K562 (cell line): ENCODE measurements around the gene LRRC59. TPM values are rescaled to one million over a fixed set of nuclear protein-coding genes. Genes with fewer than 3 reads are reported as not detected.

ENCODE experiments used
- ATAC-seq: fragments of 200-7000 bp; cut with Tn5 transposase; 3 replicates; pipeline ENCODE4 v1.9.1; 2020; ENCODE audit warnings: moderate library complexity
- BruUV-seq: library from RNA; stranded (reverse); fragments of 400-500 nt; replicated peaks from 2 replicates; lab custom pipeline; 2021; lab: Mats Ljungman, UMichigan
- CTCF ChIA-PET: fragments of 300-600 bp; formaldehyde crosslinking; extraction: SDS; loops from one replicate; lab custom pipeline; 2021; ENCODE audit warnings: low intra/inter-chr PET ratio; lab: Yijun Ruan, JAX
- POLR2A ChIA-PET: fragments of 300-600, 350-650 bp; sonication (Branson Sonifier 250); formaldehyde crosslinking; extraction: SDS; loops from one replicate; lab custom pipeline; 2021; ENCODE audit warnings: antibody characterized with exemption, inconsistent platforms; lab: Yijun Ruan, JAX
- DNase-seq, 4 experiments: peaks; one replicate each; pipeline versions ENCODE4 v3.0.0 to v3.0.0-alpha.2; 2011 to 2018; ENCODE audit warnings: low spot score in 3 of 4, mixed read lengths in 3 of 4; ENCODE audit errors: extremely low read depth in 1 of 4
- FAIRE-seq: peaks from 2 replicates; lab custom pipeline; 2011; peaks lifted over from hg19 to GRCh38; lab: Jason Lieb, UNC
- H2AFZ ChIP-seq: 2 replicates; pipeline ENCODE4 v1.6.0; 2011; ENCODE audit warnings: low read depth, low read length, control low read depth, inconsistent platforms
- H3K27ac ChIP-seq: fragments of 200-600 bp; 3 replicates; pipeline ENCODE4 v1.8.0; 2011; ENCODE audit warnings: low read depth, mild to moderate bottlenecking, control low read depth, inconsistent platforms, low read length, moderate library complexity, mixed read lengths; ENCODE audit errors: extremely low read depth
- H3K27me3 ChIP-seq, 2 experiments: fragments of 300-600 bp in 1 of 2; 2 replicates in 1 of 2; 3 replicates in 1 of 2; pipeline versions ENCODE4 v1.6.0 to v1.8.0; 2011; ENCODE audit warnings: inconsistent platforms in 2 of 2, low read length in 2 of 2, mild to moderate bottlenecking in 1 of 2, mixed read lengths in 1 of 2, moderate library complexity in 1 of 2; ENCODE audit not compliant: control insufficient read depth in 2 of 2, insufficient read depth in 2 of 2
- H3K36me3 ChIP-seq: fragments of 300-600 bp; 3 replicates; pipeline ENCODE4 v1.8.0; 2011; ENCODE audit warnings: mild to moderate bottlenecking, low read length, inconsistent platforms; ENCODE audit not compliant: control insufficient read depth, insufficient read depth
- H3K4me1 ChIP-seq, 2 experiments: fragments of 200-600 bp in 1 of 2; replicated peaks in 1 of 2; 2 replicates in 1 of 2; 3 replicates in 1 of 2; pipeline versions ENCODE4 v1.5.1 to v1.8.0; 2011; ENCODE audit warnings: inconsistent platforms in 2 of 2, low read length in 2 of 2, mild to moderate bottlenecking in 1 of 2, mixed read lengths in 1 of 2, moderate library complexity in 1 of 2; ENCODE audit not compliant: control insufficient read depth in 2 of 2, insufficient read depth in 2 of 2
- H3K4me2 ChIP-seq: 2 replicates; pipeline ENCODE4 v1.6.1; 2011; ENCODE audit warnings: low read length, control low read depth, inconsistent platforms, mixed read lengths; ENCODE audit not compliant: insufficient read depth
- H3K4me3 ChIP-seq: fragments of 200-600 bp; sonication (generic), shearing (Covaris generic); 2 replicates; pipeline ENCODE4 v1.5.1; 2016; ENCODE audit warnings: control low read depth, inconsistent platforms
- H3K79me2 ChIP-seq: fragments of 200-600 bp; 3 replicates; pipeline ENCODE4 v1.8.0; 2011; ENCODE audit warnings: low read length, inconsistent platforms; ENCODE audit not compliant: control insufficient read depth, insufficient read depth
- H3K9ac ChIP-seq, 2 experiments: 2 replicates each; pipeline versions ENCODE4 v1.6.0 to v1.6.1; 2011; ENCODE audit warnings: low read depth in 2 of 2, low read length in 2 of 2, control low read depth in 1 of 2, inconsistent platforms in 1 of 2, mild to moderate bottlenecking in 1 of 2, mixed read lengths in 1 of 2; ENCODE audit not compliant: insufficient read depth in 1 of 2
- H3K9me1 ChIP-seq: one replicate; pipeline ENCODE4 v1.6.0; 2011; ENCODE audit warnings: inconsistent platforms, mild to moderate bottlenecking, low read length, moderate library complexity; ENCODE audit not compliant: control insufficient read depth, insufficient read depth
- H3K9me3 ChIP-seq: replicated peaks from 2 replicates; pipeline ENCODE4 v1.5.1; 2011; ENCODE audit warnings: low read depth, low read length, inconsistent platforms; ENCODE audit not compliant: control insufficient read depth, insufficient read depth
- H4K20me1 ChIP-seq: replicated peaks from 2 replicates; pipeline ENCODE4 v1.6.1; 2011; ENCODE audit warnings: low read length, inconsistent platforms, mixed read lengths; ENCODE audit not compliant: control insufficient read depth, insufficient read depth
- CUX1 ChIP-seq: fragments of 200-800 bp; sonication (Bioruptor generic); IDR thresholded peaks from 2 replicates; pipeline ENCODE4 v1.6.1; 2016; ENCODE audit warnings: missing genetic modification characterization, missing compliant biosample characterization
- ETV1 ChIP-seq: fragments of 450-650 bp; conservative IDR thresholded peaks from 2 replicates; pipeline ENCODE4 v1.6.1; 2016; ENCODE audit warnings: missing genetic modification characterization, control low read depth, low read depth, missing compliant biosample characterization
- GTF2A2 ChIP-seq: IDR thresholded peaks from 2 replicates; pipeline ENCODE4 v1.6.1; 2016; ENCODE audit warnings: mild to moderate bottlenecking, missing genetic modification characterization, missing compliant biosample characterization
- KDM2B ChIP-seq: fragments of 250-450 bp; sonication (Bioruptor Pico); IDR thresholded peaks from 2 replicates; pipeline ENCODE4 v1.8.0; 2021; ENCODE audit warnings: mild to moderate bottlenecking, moderate library complexity
- NFRKB ChIP-seq: fragments of 450-650 bp; IDR thresholded peaks from 2 replicates; pipeline ENCODE4 v1.6.1; 2016; ENCODE audit warnings: low read depth
- PHTF2 ChIP-seq: fragments of 250-450 bp; sonication (Bioruptor Pico); IDR thresholded peaks from 2 replicates; pipeline ENCODE4 v1.5.0; 2021; ENCODE audit warnings: mild to moderate bottlenecking
- ZNF3 ChIP-seq: fragments of 250-450 bp; sonication (Bioruptor Pico); IDR thresholded peaks from 2 replicates; pipeline ENCODE4 v1.5.0; 2021; ENCODE audit warnings: mild to moderate bottlenecking, moderate library complexity
- WGBS: fragments of 100-300 bp; shearing (Covaris generic); methylation state at CpG from one replicate; pipeline ENCODE4 v1.1.6; 2016; ENCODE audit warnings: low coverage, mixed read lengths; ENCODE audit not compliant: insufficient coverage; ENCODE audit errors: missing lambda C conversion rate; 5-methylcytosine and 5-hydroxymethylcytosine counted together
- in situ Hi-C: fragments of 300-500 bp; cut with MboI; formaldehyde crosslinking; loops from 4 replicates; pipeline ENCODE4 v1.15.0; 2018; ENCODE audit warnings: inconsistent platforms, mixed read lengths
- intact Hi-C: fragments of 100-400 bp; cut with micrococcal nuclease; formaldehyde crosslinking; loops from 2 replicates; pipeline ENCODE4 v1.14.2; 2022
- polyA plus RNA-seq, 8 experiments: library from polyadenylated mRNA; depleted of rRNA in 4 of 8; stranded (reverse) in 5 of 8; unstranded in 3 of 8; fragments of >200 nt; fragmentation: Nextera tagmentation in 2 of 8; fragmentation: Illumina TruSeq in 1 of 8; extraction: Ambion mirVana in 2 of 8; extraction: Trizol in 1 of 8; gene quantifications; 2 replicates each; pipeline versions ENCODE4 v1.2.1 to v1.2.3, GENCODE V29; 2011 to 2014; ENCODE audit warnings: inconsistent platforms in 1 of 8, missing spikeins in 1 of 8
- total RNA-seq, 7 experiments: library from RNA; depleted of rRNA in 6 of 7; stranded (reverse); fragments of >200 nt in 6 of 7; fragmentation: Illumina TruSeq in 2 of 7; extraction: Trizol in 2 of 7; gene quantifications; 2 replicates each; pipeline versions ENCODE4 v1.2.1 to v1.2.3, GENCODE V29; 2011 to 2021; ENCODE audit warnings: low replicate concordance in 1 of 7

LRRC59 gene
- total and polyA plus RNA-seq, 9 of the 15 experiments (the other 6 are each of a cell fraction or from before 2014, with no cell fraction given) = 27.8 to 244 (median 154) TPM

- intact Hi-C loops = no loop called here
- Histone ChIP-seq H3K27me3 (no peaks in the 10 kb centered on the region), H3K4me1 (peaks cover 5 to 8% of the 10 kb centered on the region in 2 experiments), H3K9ac (peak overlapping the region in 1 of 2 experiments; percentile 49; a peak in 2 of 4 replicates), H3K27ac (no peak overlapping the region), H3K4me3 (no peak overlapping the region), H4K20me1 (no peaks in the 10 kb centered on the region), H3K9me3 (no peaks in the 10 kb centered on the region; the same call in 1 of the 2 replicates), H2AFZ (no peak overlapping the region), H3K36me3 (peaks cover 55% of the 10 kb centered on the region), H3K4me2 (no peak overlapping the region), H3K9me1 (no peaks in the 10 kb centered on the region), H3K79me2 (peaks cover 29% of the 10 kb centered on the region)
- FAIRE-seq (no peak), ATAC-seq (no peak), DNase-seq (no peak)
- CTCF ChIA-PET = no interaction called here
- 57% methylated on average over 4 of the region's 5 CpGs for WGBS
- no TSS peak for BruUV-seq
- in situ Hi-C loops = no loop called here
- POLR2A ChIA-PET = interaction anchor here (0.6 to 13.4 kb wide), 6 partner anchors 8 to 82 kb away, joined by 3 to 129 read pairs (median 4); partner anchors contain the start of gene LRRC59
- TF ChIP-seq PHTF2 (CRISPR knock-in tag) (no peak), KDM2B (no peak), GTF2A2 (tag) (no peak), CUX1 (CRISPR knock-in tag) (no peak), ETV1 (tag) (no peak), NFRKB (no peak), ZNF3 (CRISPR knock-in tag) (no peak)
Observed at GRCh38 chr17:50375858-50376538, 21.3 kb downstream of the LRRC59 start.
